Activated CD8-positive, alpha-beta memory T cell treated with anti-CD3 and anti-CD28 coated beads, Interleukin-2, amount 50 U/mL, for 1 hour (primary cell): ENCODE measurements around the gene TCEANC.

Source experiments
- DNase-seq: peaks from one replicate; pipeline ENCODE4 v3.0.0-alpha.2; 2020; ENCODE audit errors: extremely low read depth

The TCEANC gene

DNA sequence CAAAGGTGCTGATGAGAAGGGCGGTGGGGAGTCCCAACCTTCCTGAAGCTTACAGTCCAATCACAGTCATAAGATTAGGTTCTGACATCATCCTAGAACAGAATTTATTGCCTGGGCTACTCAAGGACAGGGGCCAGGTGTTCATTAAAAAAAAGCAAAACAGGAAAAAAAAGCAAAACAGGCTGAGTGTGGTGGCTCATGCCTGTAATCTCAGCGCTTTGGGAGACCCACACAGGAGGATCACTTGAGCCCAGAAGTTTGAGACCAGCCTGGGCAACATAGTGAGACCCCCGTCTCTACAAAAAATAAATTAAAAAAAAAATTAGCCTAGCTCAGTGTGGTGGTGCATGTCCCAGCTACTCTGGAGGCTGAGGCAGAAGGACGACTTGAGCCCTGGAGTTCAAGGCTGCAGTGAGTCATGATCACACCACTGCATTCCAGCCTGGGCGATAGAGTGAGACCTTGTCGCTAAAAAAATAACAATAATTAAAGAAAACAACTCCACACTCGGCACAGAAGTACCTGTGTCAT is 39.0 kb downstream of the TCEANC start:
- DNase-seq, result no peak

DNA sequence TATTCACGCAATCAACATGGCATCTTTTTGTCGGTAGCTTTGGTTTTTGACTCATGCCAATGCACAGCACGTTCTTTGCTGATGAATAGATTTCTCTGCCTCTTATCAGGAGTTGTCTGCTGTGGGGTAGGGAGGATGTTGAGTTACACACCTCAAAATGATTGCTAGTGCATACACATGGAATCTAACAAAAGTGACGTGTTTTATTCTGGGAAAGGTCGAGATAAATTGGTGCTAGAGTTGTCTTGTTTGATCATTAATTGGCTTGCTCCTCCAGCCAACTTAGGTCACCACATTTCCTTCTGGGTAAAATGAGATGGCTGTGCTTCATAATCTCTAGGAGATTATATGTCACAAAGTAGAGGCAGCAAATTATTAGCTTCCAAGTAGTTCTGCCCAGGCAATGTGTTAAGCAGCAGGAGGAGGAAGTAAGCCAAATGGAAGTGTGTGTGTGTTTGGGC is 39.9 kb downstream of the TCEANC start:
- no peak for DNase-seq

DNA sequence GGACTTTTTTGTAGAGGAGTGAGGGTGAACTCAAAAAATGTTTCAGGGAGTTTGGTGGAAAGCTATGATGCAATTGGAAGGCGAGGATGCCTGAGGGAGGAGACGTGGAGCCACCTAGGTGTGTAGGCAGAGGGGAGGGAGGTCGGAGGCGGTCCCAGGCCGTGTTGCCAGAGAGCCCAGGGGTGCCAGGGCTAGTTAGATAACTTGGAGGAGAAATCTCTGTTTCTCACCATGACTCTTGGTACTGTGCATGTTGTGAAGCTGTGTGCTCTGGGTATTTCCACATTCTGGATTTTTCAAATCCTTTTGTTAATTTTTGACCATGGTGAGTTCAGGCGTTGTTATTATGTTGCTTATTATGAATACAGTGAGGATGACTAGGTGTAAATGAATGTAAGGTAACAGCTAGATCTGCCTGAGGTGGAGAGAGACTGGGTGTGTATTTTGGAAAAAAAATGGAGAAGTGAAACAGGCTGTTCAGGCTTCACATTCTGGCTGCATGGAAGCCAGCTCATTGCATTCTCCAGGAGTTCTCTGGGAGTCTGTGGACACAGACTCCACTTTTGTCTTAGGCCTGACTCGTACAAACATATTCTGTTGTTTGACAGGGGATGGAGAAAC is 40.5 kb downstream of the TCEANC start:
- no peak for DNase-seq

DNA sequence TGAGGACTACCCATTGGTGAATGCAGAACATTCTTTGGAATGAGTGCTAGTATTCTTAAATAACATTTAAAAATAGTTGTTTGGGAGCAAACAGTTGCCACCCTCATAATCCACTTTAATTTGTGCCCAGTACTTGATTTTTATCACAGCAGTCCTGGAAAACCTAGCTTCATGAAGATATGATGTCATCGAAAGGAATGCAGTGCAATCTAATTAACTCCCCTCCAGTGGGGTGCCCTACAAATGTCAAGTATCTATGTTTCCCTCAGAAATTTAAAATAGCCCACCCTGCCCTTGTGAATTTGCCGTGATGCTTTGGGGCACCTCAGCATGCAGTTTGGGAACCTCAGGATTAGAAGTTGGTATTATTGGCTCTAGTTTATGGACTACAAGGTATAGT is 41.4 kb downstream of the TCEANC start:
- DNase-seq, result no peak

DNA sequence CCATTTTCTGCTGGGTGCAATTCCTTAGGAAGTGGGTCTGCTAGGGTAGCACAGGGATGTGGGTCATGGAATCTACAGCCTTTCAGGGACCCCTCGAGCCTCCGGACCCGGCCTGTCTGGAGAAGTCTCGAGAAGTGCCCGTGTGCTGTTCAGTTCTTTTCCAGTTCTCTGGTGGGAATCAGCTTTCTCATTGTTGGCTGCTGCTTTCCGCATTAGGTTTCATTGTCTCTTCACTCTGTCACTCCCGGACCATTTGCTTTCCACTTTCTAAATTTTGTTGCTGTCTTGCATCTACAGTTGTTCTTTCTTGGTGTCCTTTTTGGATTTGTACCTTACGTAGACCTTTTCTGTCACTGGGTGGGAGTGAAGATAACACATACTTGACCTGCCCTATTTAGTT is 42.0 kb downstream of the TCEANC start:
- DNase-seq, result no peak

DNA sequence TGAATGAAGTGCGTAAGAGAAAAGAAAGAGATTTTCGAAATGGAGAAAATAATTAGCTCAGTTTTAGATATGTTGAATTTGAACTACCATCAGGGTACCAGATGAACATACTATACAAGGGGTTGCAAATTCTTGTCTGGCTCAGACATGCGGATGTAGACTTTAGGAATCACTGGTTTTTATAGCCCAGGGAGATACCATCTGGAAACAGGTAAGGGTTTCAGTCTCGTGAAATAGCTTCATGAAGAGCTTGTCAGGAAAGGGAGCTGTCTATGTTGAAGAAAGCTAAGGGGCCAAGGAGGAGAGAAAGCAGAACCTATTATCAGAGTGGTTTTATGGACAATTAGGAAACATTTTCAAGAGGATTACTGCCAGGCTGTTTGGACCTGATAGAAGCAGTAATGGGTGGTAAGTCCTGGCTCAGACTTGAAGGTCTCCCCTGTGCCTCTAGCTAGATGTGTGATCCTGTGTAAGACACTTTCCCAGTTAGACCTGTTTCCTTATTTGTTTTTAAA is 42.7 kb downstream of the TCEANC start:
- DNase-seq, result no peak

DNA sequence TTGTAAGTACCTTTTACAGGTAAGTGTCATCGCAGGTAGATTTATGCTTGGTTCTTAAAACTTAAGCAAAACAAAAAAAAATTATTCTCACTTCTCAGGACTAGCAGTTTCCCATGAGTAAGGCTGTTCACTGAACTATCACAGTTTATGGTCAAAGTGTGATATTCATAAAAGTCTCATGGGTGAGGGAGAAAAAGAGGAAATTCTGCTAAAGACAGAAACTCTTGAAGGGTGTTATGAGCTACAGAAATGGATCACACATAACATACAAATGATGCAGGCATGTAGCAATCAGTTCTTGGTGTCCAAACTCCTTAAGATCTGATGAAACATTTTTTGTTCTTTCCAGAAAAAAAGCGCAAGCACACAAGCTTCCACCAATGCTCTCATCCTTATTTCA is 44.5 kb downstream of the TCEANC start:
- no peak for DNase-seq

DNA sequence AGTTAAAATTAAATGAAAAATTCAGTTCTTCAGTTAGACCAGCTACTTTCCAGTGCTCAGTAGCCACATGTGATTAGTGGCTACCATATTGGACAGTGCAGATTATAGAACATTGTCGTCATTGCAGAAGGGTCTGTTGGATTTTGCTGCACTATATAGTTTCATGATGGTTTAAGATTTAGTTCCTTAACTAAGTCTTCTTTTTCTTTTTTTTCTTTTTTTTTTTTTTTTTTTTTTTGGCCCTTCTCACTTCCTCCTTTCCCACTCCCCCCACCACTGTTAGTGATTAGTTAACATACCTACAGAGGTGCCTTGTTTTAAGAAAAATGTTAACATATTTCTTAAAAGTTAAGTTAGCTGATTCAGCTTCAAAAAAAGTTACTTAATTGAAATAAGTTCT is 45.0 kb downstream of the TCEANC start:
- DNase-seq, result no peak

DNA sequence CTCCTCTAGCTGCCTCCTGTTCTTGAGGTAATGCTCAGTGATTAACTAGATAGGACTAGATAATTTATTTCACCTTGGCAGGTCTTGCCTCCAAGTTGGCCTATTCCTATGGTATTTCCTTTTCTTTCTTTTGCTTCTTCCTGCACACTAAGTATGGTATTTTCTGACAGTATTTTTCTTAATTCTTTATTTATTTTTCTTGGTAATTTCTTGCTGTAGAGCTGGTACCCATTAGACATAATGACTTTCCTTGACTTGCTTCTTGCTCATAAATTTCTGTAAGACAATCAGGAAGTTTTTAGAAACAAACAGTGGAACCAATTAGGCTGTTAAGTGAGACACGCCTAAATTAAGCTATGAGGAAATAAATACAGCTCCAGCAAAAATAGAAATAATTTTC is 45.5 kb downstream of the TCEANC start:
- DNase-seq, result no peak

DNA sequence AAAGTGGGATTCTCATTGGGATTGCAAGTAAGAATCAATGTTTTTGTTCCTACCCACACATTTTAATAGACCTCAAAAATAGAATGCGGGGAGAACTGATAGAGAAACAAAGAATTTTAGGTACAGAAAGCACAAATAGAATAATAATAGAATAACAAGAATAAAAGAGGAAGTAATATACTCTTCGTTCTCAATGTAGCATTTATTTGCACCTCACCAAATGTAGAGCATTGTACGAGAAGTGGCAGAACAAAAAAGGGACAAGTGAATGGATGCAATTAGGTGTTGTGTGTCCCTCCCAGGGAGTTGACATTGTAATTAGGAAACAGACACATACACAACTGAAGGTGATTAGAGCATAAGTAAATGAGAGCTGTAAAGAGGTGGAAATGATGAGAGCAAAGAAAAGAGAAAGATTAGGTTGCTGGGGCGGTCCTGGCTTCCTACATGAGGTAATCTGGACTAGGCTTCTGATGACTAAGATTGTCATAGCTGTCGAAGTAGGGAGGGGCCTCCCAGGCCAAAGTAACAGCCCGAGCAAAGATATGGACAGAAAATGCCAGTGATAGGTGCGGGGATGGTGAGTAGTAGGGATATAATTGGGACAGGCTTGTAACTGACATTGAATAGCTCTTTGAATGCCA is 46.4 kb downstream of the TCEANC start:
- no peak for DNase-seq

DNA sequence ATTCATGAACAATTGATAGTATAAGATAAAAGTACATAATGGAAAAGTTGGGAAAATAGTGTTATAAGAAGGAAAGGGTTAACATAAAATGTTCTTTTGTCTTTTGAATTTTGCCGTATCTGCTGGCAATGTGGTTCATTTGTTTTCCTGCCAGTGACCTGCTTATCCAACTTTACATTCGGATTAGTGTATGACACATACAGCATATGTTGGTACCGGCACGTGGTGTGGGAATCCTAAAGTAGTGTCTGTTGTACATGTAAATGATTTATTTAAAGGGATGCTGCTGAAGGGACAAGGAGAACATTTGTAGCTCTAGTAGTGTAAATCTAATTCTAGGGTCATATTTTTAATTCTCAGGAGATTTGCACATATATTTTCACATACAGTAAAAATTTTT is 47.4 kb downstream of the TCEANC start:
- no peak for DNase-seq

DNA sequence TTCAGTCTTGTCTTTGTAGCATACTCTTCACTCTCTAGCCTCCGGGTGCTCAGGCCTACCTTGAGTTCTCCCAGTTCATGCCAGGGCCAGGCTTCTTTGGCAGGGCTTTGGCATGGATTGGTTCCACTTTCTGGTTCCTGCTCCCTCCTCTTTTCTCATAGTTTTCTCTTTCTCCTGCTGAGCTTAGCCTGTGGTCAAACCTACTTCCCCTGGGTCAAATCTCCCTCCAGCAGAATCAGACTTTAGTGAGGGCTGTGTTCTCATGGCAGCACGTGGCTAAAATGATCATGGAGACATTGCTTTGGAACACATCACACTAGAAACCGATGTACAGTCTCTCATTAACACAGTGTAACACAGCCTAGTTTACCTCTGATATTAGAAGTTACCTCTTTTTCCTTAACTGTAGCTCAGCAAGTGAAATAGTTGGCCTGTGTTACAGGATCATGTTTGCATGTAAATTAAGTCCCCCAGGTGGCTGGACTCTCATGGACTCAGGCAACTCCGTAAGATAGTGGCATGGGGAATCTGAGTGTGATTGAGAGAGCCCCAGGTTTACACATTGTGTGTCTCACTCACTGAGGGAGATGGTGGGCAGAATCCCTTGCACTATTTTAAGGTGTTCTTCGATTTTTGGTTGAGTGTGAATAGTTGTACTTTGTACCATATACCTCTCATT is 49.3 kb downstream of the TCEANC start:
- no peak for DNase-seq

DNA sequence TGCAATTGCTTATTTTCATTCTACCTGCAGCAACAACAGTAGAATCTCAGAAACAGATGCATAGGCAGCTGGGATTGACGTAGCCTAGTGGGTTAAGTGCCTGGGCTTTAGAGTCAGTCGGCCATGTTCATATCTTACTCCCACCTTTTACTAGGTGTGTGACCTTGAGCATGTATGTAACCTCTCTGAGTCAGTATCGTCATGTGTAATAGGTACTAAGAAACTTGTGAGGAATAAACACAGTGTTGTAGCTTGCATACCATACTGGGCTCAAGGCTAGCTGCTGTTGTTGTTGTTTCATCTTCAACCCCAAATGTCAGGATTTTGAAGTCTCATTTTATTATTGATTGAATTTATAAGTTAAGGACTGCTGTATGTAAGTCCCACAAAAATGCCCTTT is 50.2 kb downstream of the TCEANC start:
- no peak for DNase-seq

DNA sequence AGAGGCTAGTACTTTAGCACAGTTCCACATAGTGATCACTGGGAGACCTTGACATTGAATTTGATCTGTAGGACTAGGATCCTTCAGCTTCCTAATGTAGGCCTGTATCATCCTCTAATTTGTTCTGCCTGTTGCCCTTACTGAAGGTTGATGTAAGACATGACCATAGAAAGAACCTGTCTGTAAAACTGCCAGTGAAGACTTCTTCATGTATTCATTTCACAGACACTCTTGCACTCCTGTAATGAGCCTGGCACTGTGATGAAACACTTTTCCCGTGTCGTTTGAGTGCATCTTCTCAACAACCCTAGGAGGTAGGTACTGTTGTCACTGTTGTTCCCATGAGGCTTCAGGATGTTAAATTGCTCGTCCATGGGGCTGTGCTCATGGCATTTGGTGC is 50.6 kb downstream of the TCEANC start:
- no peak for DNase-seq

DNA sequence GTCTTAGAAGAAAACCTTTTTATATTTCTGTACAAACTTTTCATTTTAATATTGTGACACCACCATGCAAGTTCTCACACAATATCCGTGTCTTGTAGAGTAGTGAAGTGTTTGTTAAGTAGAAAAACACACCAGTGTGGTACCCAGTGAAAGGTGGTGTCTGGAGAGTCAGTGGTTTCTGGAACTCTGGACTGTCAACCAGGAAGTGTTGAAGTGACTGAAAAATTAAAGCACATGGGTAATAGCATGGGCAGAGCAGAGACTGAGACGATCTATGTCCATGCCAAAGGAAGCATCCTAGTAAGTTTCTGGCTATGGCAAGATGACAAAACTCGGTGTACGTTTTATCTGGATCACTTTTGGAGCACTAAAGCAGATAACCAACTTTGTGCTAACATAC is 58.2 kb downstream of the TCEANC start:
- no peak for DNase-seq
